ENCODE data around the gene DNAJC25. TPM values are rescaled to one million over a fixed set of nuclear protein-coding genes. Genes with fewer than 3 reads are reported as not detected.

The DNAJC25 gene
- total RNA-seq, 1 experiment from 2014 or later = 6.0 TPM

DNA sequence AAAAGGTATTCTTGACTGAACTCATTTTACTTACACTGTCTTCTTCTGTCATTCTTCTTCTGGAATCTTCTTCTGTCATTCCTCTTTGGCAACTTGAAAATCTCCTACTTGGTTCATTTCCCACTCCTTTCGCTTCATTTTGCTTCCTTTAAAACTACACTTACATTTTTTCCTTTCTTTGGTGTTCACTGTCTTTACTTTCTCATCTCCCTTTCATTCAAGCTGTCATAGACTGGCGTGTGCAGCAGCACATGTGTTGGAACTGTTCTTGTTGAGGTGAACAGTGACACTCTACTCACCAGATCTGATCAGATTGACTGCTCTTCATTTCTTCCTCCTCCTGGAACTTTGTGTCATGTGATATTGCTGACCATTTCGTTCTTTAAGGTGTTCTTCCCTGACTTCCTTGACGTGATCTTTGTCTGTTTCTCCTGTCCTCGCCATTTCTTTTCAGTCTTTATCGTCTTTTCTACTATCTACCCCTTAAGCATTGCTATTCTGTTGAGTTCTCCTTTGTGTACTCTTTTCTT, 6.4 kb downstream of the DNAJC25 start:
- ATAC-seq = no peak
- intact Hi-C loops (cut with micrococcal nuclease; ENCODE audit: unreplicated experiment) (no loop called here), in situ Hi-C loops (cut with HindIII; ENCODE audit: low pct_unique_long_range_greater_than_20kb, low sequenced_read_pairs) (no loop called here)
- no TSS peak for BruUV-seq (replicated peaks)
- ChIA-PET CTCF (no interaction called here), POLR2A (no interaction called here)
- Histone ChIP-seq H3K36me3 (ENCODE audit: control insufficient read depth, insufficient read depth, low read length) (no peaks in the 10 kb centered on the region), H3K4me3 (ENCODE audit: low read depth in 2 of 2, low read length in 2 of 2) (no peak overlapping the region), H3K27ac (ENCODE audit: low read length) (no peak overlapping the region; the same call in 1 of the 2 replicates), H3K9me3 (ENCODE audit: control insufficient read depth, insufficient read depth, low read depth, low read length) (no peaks in the 10 kb centered on the region), H3K27me3 (ENCODE audit: control insufficient read depth, insufficient read depth, low read length) (no peaks in the 10 kb centered on the region), H3K4me1 (ENCODE audit: control insufficient read depth, insufficient read depth, low read length) (peaks cover 10% of the 10 kb centered on the region; the same call in 1 of the 2 replicates)
- no peak for DNase-seq (ENCODE audit: low read depth, low spot score)
- TF ChIP-seq, protein P1, sequence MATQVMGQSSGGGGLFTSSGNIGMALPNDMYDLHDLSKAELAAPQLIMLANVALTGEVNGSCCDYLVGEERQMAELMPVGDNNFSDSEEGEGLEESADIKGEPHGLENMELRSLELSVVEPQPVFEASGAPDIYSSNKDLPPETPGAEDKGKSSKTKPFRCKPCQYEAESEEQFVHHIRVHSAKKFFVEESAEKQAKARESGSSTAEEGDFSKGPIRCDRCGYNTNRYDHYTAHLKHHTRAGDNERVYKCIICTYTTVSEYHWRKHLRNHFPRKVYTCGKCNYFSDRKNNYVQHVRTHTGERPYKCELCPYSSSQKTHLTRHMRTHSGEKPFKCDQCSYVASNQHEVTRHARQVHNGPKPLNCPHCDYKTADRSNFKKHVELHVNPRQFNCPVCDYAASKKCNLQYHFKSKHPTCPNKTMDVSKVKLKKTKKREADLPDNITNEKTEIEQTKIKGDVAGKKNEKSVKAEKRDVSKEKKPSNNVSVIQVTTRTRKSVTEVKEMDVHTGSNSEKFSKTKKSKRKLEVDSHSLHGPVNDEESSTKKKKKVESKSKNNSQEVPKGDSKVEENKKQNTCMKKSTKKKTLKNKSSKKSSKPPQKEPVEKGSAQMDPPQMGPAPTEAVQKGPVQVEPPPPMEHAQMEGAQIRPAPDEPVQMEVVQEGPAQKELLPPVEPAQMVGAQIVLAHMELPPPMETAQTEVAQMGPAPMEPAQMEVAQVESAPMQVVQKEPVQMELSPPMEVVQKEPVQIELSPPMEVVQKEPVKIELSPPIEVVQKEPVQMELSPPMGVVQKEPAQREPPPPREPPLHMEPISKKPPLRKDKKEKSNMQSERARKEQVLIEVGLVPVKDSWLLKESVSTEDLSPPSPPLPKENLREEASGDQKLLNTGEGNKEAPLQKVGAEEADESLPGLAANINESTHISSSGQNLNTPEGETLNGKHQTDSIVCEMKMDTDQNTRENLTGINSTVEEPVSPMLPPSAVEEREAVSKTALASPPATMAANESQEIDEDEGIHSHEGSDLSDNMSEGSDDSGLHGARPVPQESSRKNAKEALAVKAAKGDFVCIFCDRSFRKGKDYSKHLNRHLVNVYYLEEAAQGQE (IDR thresholded peaks at IDR 0.05; ENCODE audit: insufficient read depth in 1 of 2, low read depth in 2 of 2, low read length in 1 of 2) = no peak
- TF ChIP-seq POLR2AphosphoS5 (IDR thresholded peaks at IDR 0.05; ENCODE audit: low read depth, low read length) (no peak), TCF7L2 (IDR thresholded peaks at IDR 0.05; ENCODE audit: low read depth, low read length) (no peak)
- TF ChIP-seq, protein P2, sequence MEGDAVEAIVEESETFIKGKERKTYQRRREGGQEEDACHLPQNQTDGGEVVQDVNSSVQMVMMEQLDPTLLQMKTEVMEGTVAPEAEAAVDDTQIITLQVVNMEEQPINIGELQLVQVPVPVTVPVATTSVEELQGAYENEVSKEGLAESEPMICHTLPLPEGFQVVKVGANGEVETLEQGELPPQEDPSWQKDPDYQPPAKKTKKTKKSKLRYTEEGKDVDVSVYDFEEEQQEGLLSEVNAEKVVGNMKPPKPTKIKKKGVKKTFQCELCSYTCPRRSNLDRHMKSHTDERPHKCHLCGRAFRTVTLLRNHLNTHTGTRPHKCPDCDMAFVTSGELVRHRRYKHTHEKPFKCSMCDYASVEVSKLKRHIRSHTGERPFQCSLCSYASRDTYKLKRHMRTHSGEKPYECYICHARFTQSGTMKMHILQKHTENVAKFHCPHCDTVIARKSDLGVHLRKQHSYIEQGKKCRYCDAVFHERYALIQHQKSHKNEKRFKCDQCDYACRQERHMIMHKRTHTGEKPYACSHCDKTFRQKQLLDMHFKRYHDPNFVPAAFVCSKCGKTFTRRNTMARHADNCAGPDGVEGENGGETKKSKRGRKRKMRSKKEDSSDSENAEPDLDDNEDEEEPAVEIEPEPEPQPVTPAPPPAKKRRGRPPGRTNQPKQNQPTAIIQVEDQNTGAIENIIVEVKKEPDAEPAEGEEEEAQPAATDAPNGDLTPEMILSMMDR (IDR thresholded peaks at IDR 0.05) = no peak

DNA sequence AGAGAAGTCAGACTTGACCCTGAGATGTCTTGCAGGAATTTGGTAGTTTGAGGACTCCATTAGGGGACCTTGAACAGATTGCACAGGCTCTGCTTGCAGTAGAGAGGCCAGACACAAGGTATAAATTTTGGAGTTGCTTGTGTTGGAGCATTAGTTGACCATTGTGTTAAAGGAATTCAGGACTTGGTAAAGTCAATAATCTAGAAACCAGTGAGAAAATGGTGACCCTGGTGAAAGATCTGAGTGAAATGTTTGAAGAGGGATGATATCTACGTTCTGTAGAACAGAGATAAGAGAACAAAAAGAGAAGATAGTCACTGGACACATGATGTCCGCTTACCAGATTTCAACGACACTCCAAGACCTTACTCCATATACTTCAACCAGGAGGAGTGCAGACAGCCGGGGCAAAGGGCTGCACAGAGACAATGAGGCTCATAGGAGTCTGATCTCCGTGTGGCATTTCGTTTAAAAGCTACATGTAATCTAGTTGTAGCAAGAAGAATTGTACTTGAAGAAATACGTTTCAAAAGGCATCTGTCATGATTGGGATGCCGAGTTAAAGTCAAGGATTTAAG, 13.2 kb downstream of the DNAJC25 start:
- Histone ChIP-seq H3K4me3 (ENCODE audit: low read depth in 2 of 2, low read length in 2 of 2) (no peak overlapping the region), H3K4me1 (ENCODE audit: control insufficient read depth, insufficient read depth, low read length) (no peaks in the 10 kb centered on the region), H3K27ac (ENCODE audit: low read length) (no peak overlapping the region), H3K36me3 (ENCODE audit: control insufficient read depth, insufficient read depth, low read length) (peaks cover 8% of the 10 kb centered on the region), H3K9me3 (ENCODE audit: control insufficient read depth, insufficient read depth, low read depth, low read length) (no peaks in the 10 kb centered on the region), H3K27me3 (ENCODE audit: control insufficient read depth, insufficient read depth, low read length) (no peaks in the 10 kb centered on the region)
- ChIA-PET POLR2A (interaction anchor here (0.7 kb wide), 1 partner anchor 286 kb away, joined by 4 read pairs; no protein-coding TSS in a partner anchor), CTCF (interaction anchor here (0.7 kb wide), 1 partner anchor 23 kb away, joined by 7 read pairs; no protein-coding TSS in a partner anchor)
- BruUV-seq (replicated peaks) = no TSS peak
- TF ChIP-seq, protein P2 (IDR thresholded peaks at IDR 0.05) = no peak
- ATAC-seq = no peak
- no peak for DNase-seq (ENCODE audit: low read depth, low spot score)
- in situ Hi-C loops (cut with HindIII; ENCODE audit: low pct_unique_long_range_greater_than_20kb, low sequenced_read_pairs) = no loop called here
- intact Hi-C loops (cut with micrococcal nuclease; ENCODE audit: unreplicated experiment) = no loop called here
